ENCODE measurements around the gene REV3L. TPM values are rescaled to one million over a fixed set of nuclear protein-coding genes. Genes with fewer than 3 reads are reported as not detected.

The REV3L gene
- total RNA-seq, 1 experiment from 2014 or later: 5.3 TPM

DNA sequence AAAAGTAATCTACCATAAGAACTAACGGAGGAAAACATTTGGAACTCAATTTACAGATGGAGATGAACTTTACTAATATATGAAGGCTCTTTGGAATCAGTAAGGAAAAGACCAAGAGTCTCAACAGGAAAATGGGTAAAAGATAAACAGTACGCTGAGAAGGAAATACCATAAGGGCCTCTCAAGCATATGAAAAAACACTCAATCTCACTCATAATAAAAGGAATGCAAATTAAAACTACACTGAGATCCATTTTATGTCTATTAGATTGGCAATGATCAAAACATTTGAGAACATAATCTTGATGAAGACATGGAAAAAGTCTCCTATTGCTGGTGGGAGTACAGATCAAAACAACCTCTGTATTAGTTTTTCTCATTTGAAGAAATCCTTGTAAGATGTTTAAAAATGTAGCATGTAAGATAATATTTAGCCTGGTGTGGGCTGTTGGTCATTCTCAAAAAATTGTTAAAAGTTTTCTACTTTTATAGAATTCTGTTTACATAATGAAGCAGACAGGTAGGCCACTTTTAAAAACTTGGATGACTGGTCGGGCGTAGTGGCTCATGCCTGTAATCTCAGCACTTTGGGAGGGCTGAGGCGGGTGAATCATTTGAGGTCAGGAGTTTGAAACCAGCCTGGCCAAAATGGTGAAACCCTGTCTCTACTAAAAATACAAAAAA is 14.5 kb downstream of the REV3L start:
- H2BK15ac ChIP-seq (ENCODE audit: low read depth, low read length): no peak overlapping the region
- H2BK5ac ChIP-seq (ENCODE audit: insufficient read length, low read length): no peak overlapping the region
- no peak overlapping the region for H2AK5ac ChIP-seq (ENCODE audit: insufficient read length, low read length)
- no peak overlapping the region for H3T11ph ChIP-seq (ENCODE audit: low read length)
- no peaks in the 10 kb centered on the region for H3K23me2 ChIP-seq (ENCODE audit: insufficient read length, low read depth, low read length, poor library complexity, severe bottlenecking)
- no peak for DNase-seq
- no peak overlapping the region for H4K5ac ChIP-seq (ENCODE audit: insufficient read length, low read depth, low read length)
- no peak overlapping the region for H2BK20ac ChIP-seq (ENCODE audit: low read depth, low read length, poor library complexity, severe bottlenecking)
- no peak overlapping the region for H3K18ac ChIP-seq (ENCODE audit: insufficient read length, low read depth, low read length)
- no peaks in the 10 kb centered on the region for H3K79me1 ChIP-seq (ENCODE audit: insufficient read depth, low read depth, low read length, poor library complexity, severe bottlenecking)
- no peak overlapping the region for H3K9ac ChIP-seq (ENCODE audit: extremely low read depth, insufficient read length, low read length)
- peaks cover 5 to 7% of the 10 kb centered on the region in 2 experiments for H3K4me1 Mint-ChIP-seq
- H2AFZ ChIP-seq (ENCODE audit: low read length): no peak overlapping the region
- no peak overlapping the region for H3K23ac ChIP-seq (ENCODE audit: insufficient read length, low read depth, low read length)
- no peaks in the 10 kb centered on the region for H3K4me1 ChIP-seq (ENCODE audit: insufficient read depth, low read length)
- no peaks in the 10 kb centered on the region for H3K9me3 Mint-ChIP-seq
- H2BK12ac ChIP-seq (ENCODE audit: insufficient read length, low read depth, low read length): no peak overlapping the region
- no peak overlapping the region for H3K4me3 Mint-ChIP-seq
- peaks cover 2% of the 10 kb centered on the region; the same call in 1 of the 2 replicates for H3K27me3 Mint-ChIP-seq (ENCODE audit: low read depth)
- no peak overlapping the region for H3K27ac ChIP-seq (ENCODE audit: insufficient read length, low read depth, low read length)
- no peak overlapping the region for H4K91ac ChIP-seq (ENCODE audit: insufficient read length, low read depth, low read length)
- H3K27me3 ChIP-seq (ENCODE audit: insufficient read depth, low read length): no peaks in the 10 kb centered on the region
- no CpG with 5 or more reads among the region's 5 CpGs for WGBS (ENCODE audit: extremely low coverage, insufficient read length, low lambda C conversion rate)
- H4K20me1 ChIP-seq (ENCODE audit: control insufficient read depth, insufficient read depth, insufficient read length): no peaks in the 10 kb centered on the region
- no peak overlapping the region for H3K4ac ChIP-seq (ENCODE audit: low read depth, low read length)
- H2BK120ac ChIP-seq (ENCODE audit: low read depth, low read length, poor library complexity, severe bottlenecking): no peak overlapping the region
- TF ChIP-seq, protein P1, sequence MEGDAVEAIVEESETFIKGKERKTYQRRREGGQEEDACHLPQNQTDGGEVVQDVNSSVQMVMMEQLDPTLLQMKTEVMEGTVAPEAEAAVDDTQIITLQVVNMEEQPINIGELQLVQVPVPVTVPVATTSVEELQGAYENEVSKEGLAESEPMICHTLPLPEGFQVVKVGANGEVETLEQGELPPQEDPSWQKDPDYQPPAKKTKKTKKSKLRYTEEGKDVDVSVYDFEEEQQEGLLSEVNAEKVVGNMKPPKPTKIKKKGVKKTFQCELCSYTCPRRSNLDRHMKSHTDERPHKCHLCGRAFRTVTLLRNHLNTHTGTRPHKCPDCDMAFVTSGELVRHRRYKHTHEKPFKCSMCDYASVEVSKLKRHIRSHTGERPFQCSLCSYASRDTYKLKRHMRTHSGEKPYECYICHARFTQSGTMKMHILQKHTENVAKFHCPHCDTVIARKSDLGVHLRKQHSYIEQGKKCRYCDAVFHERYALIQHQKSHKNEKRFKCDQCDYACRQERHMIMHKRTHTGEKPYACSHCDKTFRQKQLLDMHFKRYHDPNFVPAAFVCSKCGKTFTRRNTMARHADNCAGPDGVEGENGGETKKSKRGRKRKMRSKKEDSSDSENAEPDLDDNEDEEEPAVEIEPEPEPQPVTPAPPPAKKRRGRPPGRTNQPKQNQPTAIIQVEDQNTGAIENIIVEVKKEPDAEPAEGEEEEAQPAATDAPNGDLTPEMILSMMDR (conservative IDR thresholded peaks at IDR 0.05): no peak
- H3K27ac Mint-ChIP-seq: no peak overlapping the region
- no peaks in the 10 kb centered on the region for H3K9me3 ChIP-seq (ENCODE audit: control insufficient read depth, low read depth, low read length)
- H3K4me2 ChIP-seq (ENCODE audit: insufficient read depth, insufficient read length, low read length): no peak overlapping the region
- H3K14ac ChIP-seq (ENCODE audit: insufficient read depth, low read length): no peak overlapping the region
- no peaks in the 10 kb centered on the region for H3K79me2 ChIP-seq (ENCODE audit: insufficient read depth, low read length)
- H3K36me3 Mint-ChIP-seq (ENCODE audit: insufficient read depth in 1 of 3, low read depth in 3 of 3): no peaks in the 10 kb centered on the region
- H4K8ac ChIP-seq (replicated peaks; ENCODE audit: insufficient read length, low read depth, low read length): no peak overlapping the region
- no peak overlapping the region for H3K56ac ChIP-seq (ENCODE audit: insufficient read length, low read depth, low read length)

Measured in H9 (cell line).